ENCODE results near the gene TMPRSS9.

GRCh38 chr19:2327773-2328400 is 32.2 kb upstream of the TMPRSS9 start:
- TF ChIP-seq POLR2A (IDR thresholded peaks at IDR 0.05), result no peak
- TF ChIP-seq CTCF (IDR thresholded peaks at IDR 0.05), result no peak

Data from thyroid gland (tissue), 4 donors.